ENCODE data around the gene GASK1A. TPM values are rescaled to one million over a fixed set of nuclear protein-coding genes. Genes with fewer than 3 reads are reported as not detected.

The GASK1A gene
- total and polyA plus RNA-seq, 2 of the 8 experiments (the other 6 are each of a cell fraction or from before 2014, with no cell fraction given) = 4.7 to 7.9 TPM

GRCh38 chr3:43097400-43098080 is 118.4 kb downstream of the GASK1A start:
- Histone ChIP-seq H3K23ac (ENCODE audit: insufficient read length) (no peak overlapping the region), H4K91ac (replicated peaks; ENCODE audit: insufficient read length, low read length) (no peak overlapping the region), H3K79me2 (ENCODE audit: control insufficient read depth in 1 of 2, insufficient read depth in 2 of 2, low read length in 2 of 2) (no peaks in the 10 kb centered on the region), H2AK5ac (ENCODE audit: low read depth, low read length) (no peak overlapping the region), H3K23me2 (ENCODE audit: low read depth, low read length) (no peaks in the 10 kb centered on the region), H3K56ac (replicated peaks; ENCODE audit: insufficient read length, low read depth, low read length) (no peak overlapping the region), H3K18ac (ENCODE audit: extremely low read depth, low read length) (no peak overlapping the region), H3K27ac (ENCODE audit: low read depth, low read length) (no peak overlapping the region), H3K36me3 (ENCODE audit: control insufficient read depth in 2 of 4, insufficient read depth in 4 of 4, low read length in 3 of 4) (no peaks in the 10 kb centered on the region), H2BK15ac (ENCODE audit: low read length) (no peak overlapping the region), H4K8ac (ENCODE audit: extremely low read depth, insufficient read depth, low read length) (no peak overlapping the region), H4K20me1 (replicated peaks in 1 of 2; ENCODE audit: control insufficient read depth in 1 of 2, insufficient read depth in 2 of 2, low read length in 2 of 2) (peaks cover 0 to 6% of the 10 kb centered on the region in 2 experiments), H3K4me1 (replicated peaks in 1 of 4; ENCODE audit: control insufficient read depth in 3 of 4, insufficient read depth in 4 of 4, low read length in 3 of 4) (no peaks in the 10 kb centered on the region), H4K5ac (ENCODE audit: insufficient read length, low read depth, low read length) (no peak overlapping the region), H3K4ac (replicated peaks; ENCODE audit: insufficient read length, low read depth, low read length) (no peak overlapping the region), H2BK20ac (ENCODE audit: low read length) (no peak overlapping the region), H3K4me2 (ENCODE audit: insufficient read depth in 1 of 2, low read depth in 2 of 2, low read length in 2 of 2) (no peak overlapping the region), H2AFZ (ENCODE audit: low read length) (no peak overlapping the region), H2BK120ac (replicated peaks; ENCODE audit: low read depth, low read length) (no peak overlapping the region), H3K14ac (ENCODE audit: insufficient read length) (no peak overlapping the region), H3K4me3 (ENCODE audit: extremely low read depth in 1 of 4, insufficient read depth in 2 of 4, low read depth in 3 of 4, low read length in 4 of 4) (no peak overlapping the region), H3K9me3 (ENCODE audit: insufficient read depth in 2 of 2, low read depth in 1 of 2, low read length in 1 of 2) (no peaks in the 10 kb centered on the region), H3K9ac (replicated peaks in 1 of 4; ENCODE audit: extremely low read depth in 1 of 4, low read depth in 3 of 4, low read length in 3 of 4) (no peak overlapping the region), H2BK5ac (ENCODE audit: low read depth, low read length) (no peak overlapping the region), H3K27me3 (replicated peaks in 1 of 4; ENCODE audit: control insufficient read depth in 3 of 4, extremely low read depth in 1 of 4, insufficient read depth in 3 of 4, low read length in 3 of 4) (no peaks in the 10 kb centered on the region), H3K79me1 (ENCODE audit: low read depth, low read length) (no peaks in the 10 kb centered on the region; the same call in none of the 2 replicates), H2BK12ac (ENCODE audit: low read depth, low read length) (no peak overlapping the region)
- no peak for TF ChIP-seq TCF12 (IDR thresholded peaks at IDR 0.05; ENCODE audit: low read depth, low read length)
- WGBS, 2 experiments (ENCODE audit: extremely low coverage in 1 of 2, insufficient coverage in 1 of 2, insufficient read length in 1 of 2, insufficient replicate concordance in 2 of 2, low coverage in 1 of 2, low lambda C conversion rate in 2 of 2, missing lambda C conversion rate in 1 of 2) = 77% methylated on average over 4 of the region's 5 CpGs; no CpG with 5 or more reads in 1 of the 2 experiments
- ChIA-PET POLR2A (ENCODE audit: partially characterized antibody) (no interaction called here), CTCF (ENCODE audit: partially characterized antibody) (interaction anchor here (0.6 to 2.1 kb wide), 6 partner anchors 20 to 656 kb away, joined by 3 to 7 read pairs (median 4); no protein-coding TSS in a partner anchor)
- DNase-seq (ENCODE audit: low read depth in 1 of 2, low spot score in 2 of 2) (no peak), FAIRE-seq (no peak)
